ENCODE results near the gene PHC2.

The PHC2 gene

GRCh38 chr1:33275195-33275594 lies 155.7 kb downstream of the PHC2 start:
- H3K4me3 ChIP-seq (ENCODE audit: control insufficient read depth, low read depth, low read length): no peak overlapping the region
- TF ChIP-seq CTCF (conservative IDR thresholded peaks at IDR 0.05; ENCODE audit: control insufficient read depth, insufficient read depth, low read depth, low read length): no peak
- DNase-seq (ENCODE audit: low read depth): no peak

DNA sequence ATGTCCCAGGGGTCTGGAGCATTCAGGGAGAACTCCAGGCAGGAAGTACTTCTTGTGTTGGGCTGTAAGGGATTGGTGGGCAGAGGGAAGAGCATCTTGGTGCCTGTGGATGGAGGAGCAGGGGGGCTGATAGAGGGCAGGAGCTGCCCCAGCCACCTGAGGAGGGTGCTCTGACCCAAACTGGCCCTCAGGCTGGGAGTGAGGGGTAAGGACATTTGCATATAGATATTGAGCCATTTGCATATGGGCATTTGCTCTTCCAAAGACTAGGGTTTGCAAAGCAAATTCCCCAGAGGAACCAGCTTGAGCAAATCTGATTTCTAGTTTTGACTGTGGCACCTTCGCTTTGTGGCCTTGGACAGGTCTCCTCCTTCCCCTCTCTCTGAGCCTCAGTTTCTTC lies 156.4 kb downstream of the PHC2 start:
- DNase-seq (ENCODE audit: low read depth): no peak
- no peak for TF ChIP-seq CTCF (conservative IDR thresholded peaks at IDR 0.05; ENCODE audit: control insufficient read depth, insufficient read depth, low read depth, low read length)
- H3K4me3 ChIP-seq (ENCODE audit: control insufficient read depth, low read depth, low read length): no peak overlapping the region

GRCh38 chr1:33273961-33274371 lies 156.9 kb downstream of the PHC2 start:
- DNase-seq (ENCODE audit: low read depth): no peak
- no peak for TF ChIP-seq CTCF (conservative IDR thresholded peaks at IDR 0.05; ENCODE audit: control insufficient read depth, insufficient read depth, low read depth, low read length)
- no peak overlapping the region for H3K4me3 ChIP-seq (ENCODE audit: control insufficient read depth, low read depth, low read length)

Measured in fibroblast of mammary gland (primary cell).